ENCODE results near the gene PNPLA7. TPM values are rescaled to one million over a fixed set of nuclear protein-coding genes. Genes with fewer than 3 reads are reported as not detected.
"Not testable (repeated sequence)": the region's sequence is repeated elsewhere in the genome, so short reads cannot be mapped to it uniquely, and the experiment has no call there.

PNPLA7 gene
- total RNA-seq, 2 donors from 2014 or later: 1.2 to 7.1 TPM

DNA sequence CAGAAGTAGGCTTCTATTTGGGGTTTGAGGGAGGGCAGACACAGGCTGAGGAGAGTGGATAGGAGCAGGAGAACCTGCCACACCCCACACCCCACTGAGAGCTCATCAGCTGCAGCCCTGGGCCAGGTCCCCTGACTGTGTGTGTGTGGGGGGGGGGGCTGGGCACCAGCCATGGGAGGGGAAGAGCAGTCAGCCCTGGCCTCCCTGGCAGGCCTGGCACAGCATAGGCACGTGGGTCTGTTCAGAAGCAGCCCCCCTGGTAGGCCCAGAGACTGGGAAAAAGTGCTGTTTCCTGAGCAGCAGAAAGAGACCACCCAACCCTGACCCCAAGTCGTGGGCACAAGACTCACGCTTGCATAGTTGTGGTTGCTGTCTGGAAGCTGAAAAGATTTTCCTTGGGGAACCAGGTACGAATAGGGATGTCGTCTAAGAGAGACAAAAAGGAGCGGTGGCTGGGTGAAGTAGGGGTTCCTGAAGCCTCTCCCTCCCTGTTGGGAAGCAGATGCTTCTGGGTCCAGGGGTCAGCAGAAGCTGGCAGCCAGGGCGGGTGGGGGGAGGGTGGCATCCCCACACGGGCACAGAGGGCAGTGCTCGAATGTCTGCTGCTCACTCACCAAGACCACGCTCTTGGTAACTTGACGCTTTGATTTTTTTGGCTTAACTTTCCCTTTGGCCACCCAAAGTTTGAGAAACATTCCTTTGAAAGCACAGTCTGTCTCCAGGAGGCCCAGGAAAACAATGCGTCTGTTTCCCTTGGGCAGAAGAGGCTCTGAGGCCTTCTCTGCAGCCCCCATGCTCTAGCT lies 93.9 kb downstream of the PNPLA7 start:
- H3K9me3 Mint-ChIP-seq: no peaks in the 10 kb centered on the region

DNA sequence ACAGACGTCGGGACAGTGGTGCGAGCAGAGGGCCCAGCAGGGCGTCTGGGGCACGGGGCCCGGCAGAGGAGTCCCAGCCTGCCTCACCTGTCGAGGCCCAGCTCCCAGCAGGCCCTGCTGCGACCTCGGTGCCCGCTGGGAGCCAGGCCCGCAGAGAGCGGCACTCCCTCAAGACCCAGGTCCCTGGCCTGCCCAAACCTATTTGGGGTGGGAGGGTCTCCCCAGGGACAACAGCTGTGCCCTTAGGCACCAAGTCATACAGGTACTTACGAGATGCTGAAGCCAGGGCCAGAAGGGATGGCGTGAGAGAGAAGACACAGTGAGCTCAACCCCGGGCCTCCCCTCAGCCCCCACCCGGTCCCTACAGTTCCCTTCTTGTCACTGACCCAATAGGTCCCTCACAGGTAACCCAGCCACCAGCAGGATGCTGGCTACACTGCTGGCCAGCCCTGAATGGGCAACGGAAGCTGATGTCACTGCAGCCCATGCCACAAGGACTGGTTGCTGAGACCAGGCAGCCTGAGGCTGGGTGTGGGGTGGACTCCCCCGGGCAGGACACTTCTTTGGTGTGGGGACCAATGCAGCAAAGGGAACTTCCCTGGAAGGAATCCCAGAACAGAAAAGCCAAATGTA lies 94.7 kb downstream of the PNPLA7 start:
- no peaks in the 10 kb centered on the region for H3K27me3 Mint-ChIP-seq
- no peaks in the 10 kb centered on the region for H3K36me3 Mint-ChIP-seq
- no peak overlapping the region for H3K27ac Mint-ChIP-seq
- no peak overlapping the region for H3K4me3 Mint-ChIP-seq
- no peak for DNase-seq (ENCODE audit: low spot score)
- no peak for ATAC-seq
- H3K9me3 Mint-ChIP-seq: no peaks in the 10 kb centered on the region
- peaks cover 8 to 19% of the 10 kb centered on the region in 2 donors for H3K4me1 Mint-ChIP-seq (ENCODE audit: low read depth in 2 of 2)

More for the DNA sequence above, 93.9 kb downstream of the PNPLA7 start:
- no peak overlapping the region for H3K4me3 Mint-ChIP-seq
- H3K36me3 Mint-ChIP-seq: no peaks in the 10 kb centered on the region
- DNase-seq (ENCODE audit: low spot score): no peak
- no peak overlapping the region for H3K27ac Mint-ChIP-seq
- no peaks in the 10 kb centered on the region for H3K27me3 Mint-ChIP-seq
- peaks cover 8 to 13% of the 10 kb centered on the region in 2 donors for H3K4me1 Mint-ChIP-seq (ENCODE audit: low read depth in 2 of 2)
- no peak for ATAC-seq

DNA sequence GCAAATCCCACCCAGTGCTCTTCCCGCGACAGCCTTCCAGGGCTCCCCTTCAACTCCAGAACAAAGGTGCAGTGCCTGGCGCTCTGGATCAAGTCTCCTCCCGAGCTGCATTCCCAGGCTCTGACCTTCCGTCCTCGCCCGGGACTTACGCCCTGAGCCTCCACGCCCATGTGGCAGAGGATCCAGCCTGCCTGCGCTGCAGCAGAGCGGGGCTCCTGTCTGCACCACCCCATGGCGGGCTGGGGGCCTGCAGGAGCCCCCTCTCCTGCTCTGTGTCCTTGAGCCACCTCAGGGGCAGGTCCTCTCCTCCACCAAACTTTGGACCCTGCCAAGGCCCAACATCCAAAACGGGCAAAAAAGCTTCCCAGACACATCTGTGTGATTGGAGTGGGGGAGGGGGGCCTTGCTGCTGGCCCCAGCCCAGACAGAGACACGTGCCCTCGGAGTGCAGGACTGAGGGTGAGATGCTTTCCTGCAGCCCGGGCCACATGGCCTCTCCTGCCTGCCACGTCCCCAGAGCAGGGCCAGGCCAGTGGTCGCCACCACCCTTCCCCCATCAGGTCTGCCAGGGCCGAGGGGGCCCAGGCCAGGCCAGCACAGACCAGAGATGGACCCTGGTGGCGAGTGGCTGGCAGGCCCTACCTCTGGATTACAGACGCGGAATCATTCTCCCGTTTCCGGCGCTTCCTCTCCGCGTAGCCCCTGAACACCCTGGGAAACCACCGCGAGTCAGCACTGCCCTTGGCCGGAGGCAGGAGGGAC lies 95.4 kb downstream of the PNPLA7 start:
- Mint-ChIP-seq H3K4me3 (no peak overlapping the region), H3K4me1 (ENCODE audit: low read depth in 2 of 2) (peaks cover 8 to 18% of the 10 kb centered on the region in 2 donors), H3K27me3 (no peaks in the 10 kb centered on the region), H3K27ac (no peak overlapping the region), H3K36me3 (no peaks in the 10 kb centered on the region), H3K9me3 (no peaks in the 10 kb centered on the region)
- DNase-seq (ENCODE audit: low spot score) (no peak), ATAC-seq (no peak)

DNA sequence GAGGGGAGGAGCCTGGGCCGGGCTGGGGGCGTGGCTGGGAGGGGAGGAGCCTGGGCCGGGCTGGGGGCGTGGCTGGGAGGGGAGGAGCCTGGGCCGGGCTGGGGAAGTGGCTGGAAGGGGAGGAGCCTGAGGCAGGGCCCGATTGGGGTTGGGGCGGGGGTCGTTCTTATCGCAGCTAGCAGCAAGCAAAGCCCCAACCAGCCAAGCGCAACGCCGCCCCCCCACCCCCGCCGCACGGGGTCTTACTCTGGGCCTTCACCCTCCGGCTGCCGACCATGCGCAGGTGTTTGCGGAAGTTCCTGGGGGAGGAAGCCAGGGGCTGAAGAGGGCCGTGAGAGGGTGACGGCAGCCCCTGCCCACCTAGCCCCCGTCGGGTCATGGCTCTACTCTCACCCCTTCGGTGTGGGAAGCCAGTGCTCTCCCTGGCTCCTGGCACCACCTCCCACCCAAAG lies 96.0 kb downstream of the PNPLA7 start:
- H3K4me1 Mint-ChIP-seq (ENCODE audit: low read depth in 2 of 2): peaks cover 8 to 20% of the 10 kb centered on the region in 2 donors
- H3K36me3 Mint-ChIP-seq: no peaks in the 10 kb centered on the region
- peak; percentile 12 to 55 for ATAC-seq
- no peak overlapping the region for H3K27ac Mint-ChIP-seq
- no peak for DNase-seq (ENCODE audit: low spot score)
- H3K27me3 Mint-ChIP-seq: no peaks in the 10 kb centered on the region
- no peak overlapping the region for H3K4me3 Mint-ChIP-seq
- no peaks in the 10 kb centered on the region for H3K9me3 Mint-ChIP-seq

DNA sequence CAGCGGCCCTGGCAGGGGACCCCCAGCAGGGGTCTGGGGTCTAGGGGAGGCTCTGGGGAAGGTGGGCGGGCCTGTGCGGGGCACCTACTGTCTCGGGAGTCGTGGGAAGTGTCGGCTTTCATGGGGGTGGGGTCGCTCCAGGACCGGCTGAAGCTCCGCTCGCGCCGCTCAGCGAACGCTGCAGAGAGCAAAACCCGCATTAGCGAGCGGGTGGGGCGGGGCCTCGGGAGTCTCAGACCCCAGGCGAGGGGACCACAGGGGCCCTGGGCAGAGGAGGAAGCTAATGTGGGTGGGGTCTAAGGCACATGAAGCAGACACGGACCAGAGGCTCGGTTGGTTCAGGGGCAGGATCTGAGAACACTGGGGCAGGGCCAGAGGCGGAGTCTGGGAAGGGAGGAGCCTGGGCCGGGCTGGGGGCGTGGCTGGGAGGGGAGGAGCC lies 96.5 kb downstream of the PNPLA7 start:
- Mint-ChIP-seq H3K4me1 (ENCODE audit: low read depth in 2 of 2) (peaks cover 8 to 20% of the 10 kb centered on the region in 2 donors), H3K9me3 (no peaks in the 10 kb centered on the region), H3K27ac (no peak overlapping the region), H3K27me3 (no peaks in the 10 kb centered on the region), H3K36me3 (no peaks in the 10 kb centered on the region), H3K4me3 (peak overlapping the region; percentile 38)
- DNase-seq (ENCODE audit: low spot score) (no peak), ATAC-seq (peak; percentile 67 to 84)

DNA sequence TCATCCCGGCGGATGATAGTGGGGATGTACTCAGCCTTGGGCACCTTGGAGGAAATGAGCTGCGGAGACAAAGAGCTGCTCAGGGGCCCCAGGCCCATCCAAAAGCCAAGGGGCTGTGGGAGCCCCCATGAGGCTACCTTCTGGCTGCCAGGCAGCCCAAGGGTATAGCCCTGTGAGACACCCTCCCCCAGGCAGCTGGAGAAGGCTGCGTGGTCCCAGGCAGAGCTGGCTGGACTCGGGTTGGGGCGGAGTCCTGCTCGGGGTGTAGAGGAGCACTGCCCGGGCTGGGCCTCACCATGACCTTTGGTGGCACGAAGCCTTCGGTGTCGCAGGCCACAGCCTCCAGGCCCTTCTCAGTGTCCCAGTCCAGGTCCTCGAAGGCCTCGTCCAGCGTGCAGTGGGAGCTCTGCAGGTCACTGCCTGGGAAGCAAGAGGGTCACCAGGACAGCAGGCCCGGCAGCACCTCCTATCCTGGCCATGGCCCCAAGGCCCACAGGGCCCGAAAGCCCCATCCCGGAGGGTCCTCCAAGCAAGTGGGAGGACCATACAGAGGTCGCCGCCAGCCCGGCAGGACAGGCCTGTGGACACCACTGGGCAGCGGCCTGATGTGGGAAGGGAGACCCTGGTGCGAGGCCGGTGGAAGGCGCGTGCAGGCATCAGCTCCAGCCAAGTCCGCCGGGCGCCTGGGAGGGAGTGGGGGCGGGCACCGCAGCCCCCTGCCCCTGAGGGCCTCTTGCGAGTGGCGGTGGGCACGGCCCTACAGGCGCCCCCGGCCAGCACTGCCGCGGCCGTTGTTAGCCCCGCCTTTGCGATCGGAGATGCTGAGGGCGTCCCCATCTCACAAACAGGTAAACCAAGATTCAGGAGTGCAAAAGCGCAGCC lies 97.2 kb downstream of the PNPLA7 start:
- ATAC-seq (no peak), DNase-seq (ENCODE audit: low spot score) (no peak)
- Mint-ChIP-seq H3K27me3 (no peaks in the 10 kb centered on the region), H3K36me3 (no peaks in the 10 kb centered on the region), H3K4me1 (ENCODE audit: low read depth in 2 of 2) (peaks cover 8 to 20% of the 10 kb centered on the region in 2 donors), H3K9me3 (no peaks in the 10 kb centered on the region), H3K27ac (no peak overlapping the region), H3K4me3 (peak overlapping the region; percentile 38)

DNA sequence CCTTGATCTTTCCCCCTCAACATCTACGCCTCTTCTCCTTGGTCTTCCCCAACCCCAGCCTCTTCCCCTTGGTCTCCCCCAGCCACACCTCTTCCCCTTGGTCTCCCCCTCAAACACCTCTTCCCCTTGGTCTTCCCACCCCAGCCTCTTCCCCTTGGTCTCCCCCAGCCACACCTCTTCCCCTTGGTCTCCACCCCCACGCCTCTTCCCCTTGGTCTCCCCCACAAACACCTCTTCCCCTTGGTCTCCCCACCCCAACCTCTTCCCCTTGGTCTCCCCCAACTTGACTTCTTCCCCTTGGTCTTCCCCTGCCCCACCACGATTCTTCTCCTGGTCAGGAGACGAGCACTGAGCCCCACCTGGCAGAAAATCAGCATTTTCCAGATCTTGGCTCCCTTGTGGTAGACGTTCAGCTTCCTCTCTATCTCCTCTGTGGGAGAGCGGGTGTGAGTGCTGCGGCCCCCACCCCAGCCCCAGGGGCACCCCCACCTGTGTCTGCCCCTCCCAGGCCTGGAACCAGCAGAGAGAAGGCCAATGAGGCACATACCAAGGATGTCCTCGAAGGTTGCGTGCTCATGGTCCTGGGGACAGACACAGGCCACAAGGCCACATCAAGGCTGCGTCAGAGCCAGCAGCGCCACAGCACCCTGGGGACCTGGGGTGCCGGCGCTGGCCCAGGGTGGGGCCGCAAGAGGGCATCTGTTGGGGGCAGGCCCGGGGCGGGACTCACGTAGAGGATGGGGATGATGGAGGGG lies 98.0 kb downstream of the PNPLA7 start:
- no peaks in the 10 kb centered on the region for H3K9me3 Mint-ChIP-seq
- H3K27ac Mint-ChIP-seq: peak overlapping the region in 1 of 2 donors; percentile 41
- ATAC-seq (no peak), DNase-seq (ENCODE audit: low spot score) (no peak)
- H3K36me3 Mint-ChIP-seq: no peaks in the 10 kb centered on the region
- peaks cover 8 to 20% of the 10 kb centered on the region in 2 donors for H3K4me1 Mint-ChIP-seq (ENCODE audit: low read depth in 2 of 2)
- peak overlapping the region; percentile 47 for H3K4me3 Mint-ChIP-seq
- no peaks in the 10 kb centered on the region for H3K27me3 Mint-ChIP-seq

DNA sequence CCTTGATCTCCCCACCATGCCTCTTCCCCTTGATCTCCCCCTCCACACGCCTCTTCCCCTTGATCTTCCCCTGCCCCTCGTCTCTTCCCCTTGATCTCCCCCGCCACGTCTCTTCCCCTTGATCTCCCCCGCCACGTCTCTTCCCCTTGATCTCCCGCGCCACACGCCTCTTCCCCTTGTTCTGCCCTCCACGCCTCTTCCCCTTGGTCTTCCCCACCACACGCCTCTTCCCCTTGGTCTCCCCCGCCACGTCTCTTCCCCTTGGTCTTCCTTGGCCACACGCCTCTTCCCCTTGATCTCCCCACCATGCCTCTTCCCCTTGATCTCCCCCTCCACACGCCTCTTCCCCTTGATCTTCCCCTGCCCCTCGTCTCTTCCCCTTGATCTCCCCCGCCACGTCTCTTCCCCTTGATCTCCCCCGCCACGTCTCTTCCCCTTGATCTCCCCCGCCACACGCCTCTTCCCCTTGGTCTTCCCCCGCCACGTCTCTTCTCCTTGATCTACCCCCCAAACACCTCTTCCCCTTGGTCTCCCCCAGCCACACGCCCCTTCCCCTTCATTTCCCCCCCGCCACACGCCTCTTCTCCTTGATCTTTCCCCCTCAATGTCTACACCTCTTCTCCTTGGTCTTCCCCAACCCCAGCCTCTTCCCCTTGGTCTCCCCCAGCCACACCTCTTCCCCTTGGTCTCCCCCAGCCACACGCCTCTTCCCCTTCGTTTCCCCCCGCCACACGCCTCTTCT lies 98.8 kb downstream of the PNPLA7 start:
- H3K27me3 Mint-ChIP-seq; ATAC-seq; DNase-seq (ENCODE audit: low spot score); H3K36me3 Mint-ChIP-seq; H3K9me3 Mint-ChIP-seq: not testable (repeated sequence)
- H3K4me1 Mint-ChIP-seq (ENCODE audit: low read depth in 2 of 2): peaks cover 8 to 21% of the 10 kb centered on the region in 2 donors
- H3K4me3 Mint-ChIP-seq: peak overlapping the region; percentile 47
- H3K27ac Mint-ChIP-seq: peak overlapping the region in 1 of 2 donors; percentile 41

DNA sequence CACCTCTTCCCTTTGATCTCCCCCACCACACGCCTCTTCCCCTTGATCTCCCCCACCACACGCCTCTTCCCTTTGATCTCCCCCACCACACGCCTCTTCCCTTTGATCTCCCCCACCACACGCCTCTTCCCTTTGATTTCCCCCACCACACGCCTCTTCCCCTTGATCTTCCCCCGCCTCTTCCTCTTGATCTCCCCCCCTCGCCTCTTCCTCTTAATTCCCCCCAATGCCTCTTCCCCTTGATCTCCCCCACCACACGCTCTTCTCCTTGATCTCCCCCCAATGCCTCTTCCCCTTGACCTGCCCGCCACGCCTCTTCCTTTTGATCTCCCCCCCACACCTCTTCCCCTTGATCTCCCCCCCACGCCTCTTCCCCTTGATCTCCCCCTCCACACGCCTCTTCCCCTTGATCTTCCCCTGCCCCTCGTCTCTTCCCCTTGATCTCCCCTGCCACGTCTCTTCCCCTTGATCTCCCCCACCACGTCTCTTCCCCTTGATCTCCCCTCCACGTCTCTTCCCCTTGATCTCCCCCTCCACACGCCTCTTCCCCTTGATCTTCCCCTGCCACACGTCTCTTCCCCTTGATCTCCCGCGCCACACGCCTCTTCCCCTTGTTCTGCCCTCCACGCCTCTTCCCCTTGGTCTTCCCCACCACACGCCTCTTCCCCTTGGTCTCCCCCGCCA lies 99.5 kb downstream of the PNPLA7 start:
- DNase-seq (ENCODE audit: low spot score): peak; percentile 54
- not testable (repeated sequence) for ATAC-seq, H3K36me3 Mint-ChIP-seq, H3K27ac Mint-ChIP-seq, H3K9me3 Mint-ChIP-seq, H3K27me3 Mint-ChIP-seq, H3K4me3 Mint-ChIP-seq
- H3K4me1 Mint-ChIP-seq (ENCODE audit: low read depth in 2 of 2): peaks cover 8 to 18% of the 10 kb centered on the region in 2 donors

DNA sequence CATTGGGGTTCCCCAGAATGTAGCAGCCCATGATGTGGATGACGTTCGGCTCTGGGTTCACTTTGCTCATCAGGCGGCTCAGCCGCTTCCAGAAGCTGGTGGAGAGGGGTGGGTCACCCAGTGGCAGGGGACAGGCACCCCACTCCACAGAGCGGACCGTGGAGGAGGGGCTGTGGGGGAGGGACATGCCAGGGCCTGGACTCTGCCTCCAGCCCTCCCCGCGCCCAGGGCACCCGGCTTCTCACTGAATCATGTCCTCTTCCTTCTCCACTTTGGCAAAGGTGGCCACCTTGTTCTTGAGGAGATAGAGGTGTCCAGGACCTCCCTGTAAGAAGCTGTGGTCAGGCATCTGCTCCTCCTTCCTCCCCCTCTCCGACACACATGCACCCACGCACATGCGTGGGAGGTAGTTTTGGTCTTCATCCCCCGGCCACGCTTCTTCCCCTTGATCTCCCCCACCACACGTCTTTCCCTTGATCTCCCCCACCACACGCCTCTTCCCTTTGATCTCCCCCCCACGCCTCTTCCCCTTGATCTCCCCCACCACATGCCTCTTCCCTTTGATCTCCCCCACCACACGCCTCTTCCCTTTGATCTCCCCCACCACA lies 100.2 kb downstream of the PNPLA7 start:
- no peak overlapping the region for H3K27ac Mint-ChIP-seq
- no peak overlapping the region for H3K4me3 Mint-ChIP-seq
- H3K27me3 Mint-ChIP-seq: peaks cover 0 to 2% of the 10 kb centered on the region in 2 donors
- no peaks in the 10 kb centered on the region for H3K36me3 Mint-ChIP-seq
- peak; percentile 63 for DNase-seq (ENCODE audit: low spot score)
- H3K9me3 Mint-ChIP-seq: no peaks in the 10 kb centered on the region
- ATAC-seq: no peak
- H3K4me1 Mint-ChIP-seq (ENCODE audit: low read depth in 2 of 2): peaks cover 12 to 21% of the 10 kb centered on the region in 2 donors

DNA sequence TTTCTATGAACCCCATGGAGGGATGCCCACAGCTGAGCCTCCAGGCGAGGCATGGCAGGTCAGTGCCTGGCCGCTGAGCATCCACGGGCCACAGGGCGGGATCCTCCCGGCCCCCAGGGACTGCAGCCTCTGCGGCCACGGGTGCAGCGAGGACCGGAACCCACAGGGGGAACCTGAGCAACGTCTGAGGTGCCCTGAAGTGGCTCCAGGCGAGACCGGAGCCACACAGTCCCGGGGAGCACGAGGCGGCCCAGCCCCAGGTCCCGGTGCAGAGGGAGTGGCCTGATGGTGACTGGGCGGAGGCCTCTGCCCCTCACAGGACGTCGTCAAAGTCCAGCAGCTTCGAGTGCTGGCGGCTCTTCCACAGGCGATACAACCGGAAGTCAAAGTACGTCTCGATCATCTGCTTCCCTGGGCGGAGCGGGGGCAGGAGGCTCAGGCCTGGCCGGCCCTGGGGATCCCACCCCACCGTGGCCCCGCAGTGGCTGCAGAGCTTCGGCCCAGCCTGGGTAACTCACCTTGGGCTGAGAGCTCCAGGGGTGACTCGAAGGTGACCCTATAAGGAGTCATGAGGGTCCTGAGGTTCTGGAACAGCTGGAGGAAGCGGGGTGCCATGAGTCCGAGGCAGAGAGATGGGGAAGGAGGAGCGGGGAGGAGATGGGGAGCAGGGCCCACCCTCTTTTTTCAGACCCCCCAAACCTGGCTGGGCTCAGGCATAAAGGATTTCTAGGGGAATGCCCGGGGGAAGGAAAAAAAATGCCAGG lies 100.9 kb downstream of the PNPLA7 start:
- H3K27ac Mint-ChIP-seq: no peak overlapping the region
- H3K4me3 Mint-ChIP-seq: no peak overlapping the region
- ATAC-seq (no peak), DNase-seq (ENCODE audit: low spot score) (peak; percentile 58)
- H3K9me3 Mint-ChIP-seq: no peaks in the 10 kb centered on the region
- H3K4me1 Mint-ChIP-seq (ENCODE audit: low read depth in 2 of 2): peaks cover 14 to 25% of the 10 kb centered on the region in 2 donors
- H3K36me3 Mint-ChIP-seq: no peaks in the 10 kb centered on the region
- H3K27me3 Mint-ChIP-seq: peaks cover 0 to 2% of the 10 kb centered on the region in 2 donors
